ENCODE data around the gene CYGB.
A peak's percentile ranks its signal among the peaks of the same experiment; 100 is the strongest.
"Not testable (repeated sequence)": the region's sequence is repeated elsewhere in the genome, so short reads cannot be mapped to it uniquely, and the experiment has no call there.

CYGB gene

DNA sequence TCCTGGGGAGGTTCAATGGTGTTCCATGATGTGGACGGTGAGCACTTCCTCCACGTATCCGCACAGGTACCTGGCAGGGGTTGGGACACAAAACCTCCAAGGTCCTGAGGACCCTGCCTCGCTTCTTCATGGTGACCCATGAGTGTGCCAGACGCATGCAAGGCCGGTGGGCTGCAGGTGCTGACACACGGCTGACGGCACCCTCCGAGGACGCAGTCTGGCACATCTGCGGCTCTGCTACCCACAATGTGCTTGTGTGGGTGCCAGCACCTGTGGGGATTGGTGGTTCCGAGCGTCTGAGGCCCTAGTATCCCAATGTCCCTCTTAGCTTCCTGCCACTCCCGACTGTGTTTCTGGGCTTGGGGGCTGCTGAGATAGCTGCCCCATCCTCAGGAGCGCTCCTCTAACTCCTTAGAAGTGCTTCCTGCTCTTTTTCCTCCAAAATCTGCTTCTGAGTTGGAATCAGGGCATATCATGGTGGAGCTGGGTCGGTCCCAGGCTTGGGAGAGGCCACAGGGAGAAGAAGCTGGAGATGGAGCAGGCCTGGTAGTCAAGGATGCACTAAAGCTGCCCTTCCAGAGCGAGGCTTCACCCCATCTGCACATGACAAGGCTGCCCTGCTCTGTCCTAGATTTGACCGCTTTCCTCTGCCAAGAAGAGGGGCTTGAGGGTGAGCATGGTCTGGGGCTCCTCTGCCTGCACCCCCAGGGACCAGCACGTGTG is 1.6 kb downstream of the CYGB start:
- no peak for DNase-seq

DNA sequence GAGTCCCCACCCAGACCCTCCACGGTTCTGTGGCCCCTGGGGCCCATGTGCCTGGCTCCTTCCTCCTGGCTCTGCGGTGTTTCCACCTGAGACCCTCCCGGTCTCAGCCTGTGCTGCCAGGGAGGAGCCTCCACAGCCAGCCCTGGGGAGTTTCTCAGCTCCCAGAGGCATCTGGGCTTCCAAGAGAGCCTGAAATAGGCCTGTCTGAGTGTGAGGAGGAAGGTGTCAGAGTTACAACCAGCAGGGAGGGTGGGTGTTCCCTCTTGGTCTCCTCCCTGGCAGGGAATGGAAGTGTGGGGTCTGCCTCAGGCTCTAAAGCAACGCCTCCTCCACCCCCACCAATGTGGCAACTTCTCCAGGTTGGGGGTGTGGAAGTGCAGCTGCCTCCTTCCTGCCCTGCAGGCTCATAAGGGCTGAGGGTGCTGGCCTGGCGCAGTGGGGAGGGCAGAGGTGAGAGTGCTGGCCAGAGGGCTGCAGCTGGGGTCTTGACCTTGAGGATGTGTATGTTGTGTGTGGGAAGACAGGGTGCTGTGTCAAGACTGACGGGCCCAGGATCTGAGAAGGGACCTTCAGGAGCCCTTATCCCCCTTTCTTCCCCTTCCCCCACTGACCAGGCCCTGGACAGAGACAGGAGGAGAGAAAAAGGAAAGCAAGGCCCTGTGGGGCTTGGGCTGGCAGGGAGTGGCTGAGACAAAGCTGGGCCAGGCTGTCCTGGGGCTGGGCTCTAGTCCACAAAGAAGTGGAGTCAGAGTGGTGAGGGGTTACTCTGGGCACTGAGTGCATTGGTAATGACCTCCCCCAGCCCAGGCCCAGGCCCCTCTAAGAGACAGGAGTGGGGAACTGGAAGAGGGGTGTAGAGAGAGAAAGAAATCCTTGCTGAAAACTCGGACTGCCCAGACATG is 2.4 kb downstream of the CYGB start:
- DNase-seq: no peak

DNA sequence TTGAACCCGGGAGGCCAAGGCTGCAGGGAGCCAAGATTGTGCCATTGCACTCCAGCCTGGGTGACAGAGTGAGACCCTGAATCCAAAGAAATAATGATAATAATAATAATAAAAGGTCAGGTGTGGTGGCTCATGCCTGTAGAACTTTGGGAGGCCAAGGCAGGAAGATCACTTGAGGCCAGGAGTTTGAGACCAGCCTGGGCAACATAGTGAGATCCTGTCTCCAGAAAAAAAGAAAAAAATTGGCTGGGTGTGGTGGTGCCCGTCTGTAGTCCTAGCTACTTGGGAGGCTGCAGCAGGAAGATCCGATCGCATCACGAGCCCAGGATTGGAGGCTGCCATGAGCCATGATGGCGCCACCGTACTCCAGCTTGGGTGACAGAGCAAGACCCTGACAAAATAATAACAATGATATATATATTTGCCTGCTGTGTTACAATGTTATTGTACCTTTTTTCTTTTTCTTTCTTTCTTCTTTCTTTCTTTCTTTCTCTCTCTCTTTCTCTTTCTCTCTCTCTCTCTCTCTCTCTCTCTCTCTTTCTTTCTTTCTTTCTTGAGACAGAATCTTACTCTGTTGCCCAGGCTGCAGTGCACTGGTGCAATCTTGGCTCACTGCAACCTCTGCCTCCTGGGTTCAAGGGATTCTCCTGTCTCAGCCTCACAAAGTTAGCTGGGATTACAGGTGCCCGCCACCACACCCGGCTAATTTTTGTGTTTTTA is 3.7 kb downstream of the CYGB start:
- DNase-seq: not testable (repeated sequence)

DNA sequence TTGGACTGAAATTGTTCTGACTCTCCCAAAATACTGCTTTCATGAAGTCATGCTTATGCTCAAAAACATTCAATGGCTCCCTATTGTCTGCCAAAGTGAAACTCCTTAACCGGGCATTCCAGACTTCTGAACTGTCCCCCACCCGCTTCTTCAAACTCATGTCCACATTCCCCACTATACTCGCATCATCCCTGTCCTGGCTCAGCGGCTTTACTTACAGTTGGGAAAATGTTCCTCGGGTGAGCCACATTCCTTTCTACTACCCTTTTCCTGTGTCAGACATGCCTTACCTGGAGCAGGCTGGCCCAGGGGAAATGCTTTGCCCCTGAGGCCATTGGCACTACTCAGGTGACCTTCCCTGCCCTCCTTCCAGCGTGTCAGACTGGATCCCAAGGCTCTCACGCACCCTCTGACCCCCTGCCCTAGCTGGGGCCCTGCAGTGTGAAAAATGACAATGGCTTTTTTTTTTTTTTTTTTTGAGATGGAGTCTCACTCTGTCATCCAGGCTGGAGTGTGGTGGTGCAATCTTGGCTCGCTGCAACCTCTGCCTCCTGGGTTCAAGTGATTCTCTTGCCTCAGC is 5.3 kb downstream of the CYGB start:
- no peak for DNase-seq

DNA sequence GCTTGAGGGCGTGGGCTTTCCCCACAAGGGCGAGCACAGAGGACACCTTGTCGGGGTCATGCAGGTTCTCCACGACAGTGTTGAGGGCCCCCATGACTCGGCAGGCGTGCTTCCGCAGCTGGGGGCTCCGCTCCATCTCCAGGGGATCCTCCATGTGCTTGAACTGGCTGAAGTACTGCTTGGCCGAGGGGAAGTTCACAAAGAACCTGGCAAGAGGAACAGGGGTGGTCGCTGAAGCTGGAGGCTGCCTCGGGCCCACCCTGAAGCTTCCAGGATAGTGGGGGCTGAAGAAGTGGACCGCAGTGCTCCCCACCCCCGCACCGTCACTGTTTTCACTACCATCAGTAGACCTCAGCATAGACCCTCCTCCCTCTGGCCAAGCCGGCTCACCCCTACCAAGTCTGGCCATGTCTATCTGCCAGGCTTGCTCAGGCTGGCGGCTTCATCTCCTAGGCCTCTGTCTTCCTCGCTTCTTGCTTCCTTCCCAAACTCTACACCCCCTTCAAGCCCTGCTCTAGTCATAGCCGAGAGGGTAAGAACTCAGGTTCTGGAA is 5.9 kb downstream of the CYGB start:
- no peak for DNase-seq

DNA sequence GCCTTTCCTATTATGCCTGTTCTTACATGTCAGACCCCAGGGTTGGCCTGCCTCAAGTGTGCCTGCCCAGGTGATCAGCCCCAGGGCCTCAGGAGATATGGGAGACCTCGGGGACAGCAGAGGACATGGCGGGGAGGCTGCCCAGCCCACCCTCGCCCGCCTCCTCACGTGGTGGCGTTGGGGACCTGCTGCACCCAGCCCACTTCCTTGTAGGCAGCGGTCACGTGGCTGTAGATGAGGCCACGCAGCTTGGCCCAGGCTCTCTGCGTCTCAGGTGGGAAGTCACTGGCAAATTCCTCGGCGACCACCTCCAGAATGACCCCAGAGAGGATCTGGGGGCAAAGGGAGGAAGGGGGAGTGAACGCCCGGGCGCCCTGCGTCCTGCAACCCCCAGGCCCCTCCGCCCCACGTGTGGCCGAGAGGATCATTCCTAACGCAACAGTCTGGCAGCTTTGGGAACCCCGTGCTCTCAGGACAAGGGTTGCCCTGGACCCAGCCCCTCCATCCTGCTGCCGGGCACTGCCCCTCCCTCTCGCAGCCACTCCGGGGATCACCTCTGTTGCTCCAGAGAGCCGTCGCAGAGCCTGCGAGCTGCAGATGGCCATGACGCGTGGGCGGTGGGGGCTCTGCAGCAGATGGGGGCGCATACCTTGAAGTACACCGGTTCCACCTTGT is 6.6 kb downstream of the CYGB start:
- DNase-seq: no peak

DNA sequence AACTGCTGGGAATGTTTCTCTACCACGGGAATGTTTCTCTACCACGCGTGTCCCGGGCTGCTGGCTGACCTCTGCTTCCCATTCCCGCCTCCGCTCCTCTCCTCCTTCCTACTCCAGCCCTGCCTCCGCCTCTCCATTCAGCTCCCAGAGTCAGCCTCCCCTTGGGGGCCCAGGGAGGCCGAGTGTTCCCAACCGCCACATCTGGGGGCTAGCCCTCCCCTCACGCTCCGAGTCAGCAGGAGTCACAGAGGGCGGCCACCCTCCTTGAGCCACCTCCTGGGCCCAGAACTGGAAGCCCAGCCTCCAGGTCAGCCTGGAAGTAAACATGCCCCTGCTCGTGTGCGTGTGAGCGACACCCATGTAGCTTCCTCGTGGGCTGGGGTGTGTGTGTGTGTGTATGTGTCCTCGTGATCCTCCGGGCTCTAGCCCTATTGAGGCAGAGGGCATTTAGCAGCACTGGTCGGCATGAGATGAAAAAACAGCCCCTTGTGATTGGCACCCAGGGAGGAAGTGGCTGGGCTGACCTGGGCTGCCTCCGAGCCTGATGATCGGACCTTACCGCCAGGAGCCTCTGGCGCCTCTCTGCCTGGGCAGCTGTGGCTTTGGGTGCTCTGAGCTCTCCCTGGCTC is 7.3 kb downstream of the CYGB start:
- DNase-seq: no peak

DNA sequence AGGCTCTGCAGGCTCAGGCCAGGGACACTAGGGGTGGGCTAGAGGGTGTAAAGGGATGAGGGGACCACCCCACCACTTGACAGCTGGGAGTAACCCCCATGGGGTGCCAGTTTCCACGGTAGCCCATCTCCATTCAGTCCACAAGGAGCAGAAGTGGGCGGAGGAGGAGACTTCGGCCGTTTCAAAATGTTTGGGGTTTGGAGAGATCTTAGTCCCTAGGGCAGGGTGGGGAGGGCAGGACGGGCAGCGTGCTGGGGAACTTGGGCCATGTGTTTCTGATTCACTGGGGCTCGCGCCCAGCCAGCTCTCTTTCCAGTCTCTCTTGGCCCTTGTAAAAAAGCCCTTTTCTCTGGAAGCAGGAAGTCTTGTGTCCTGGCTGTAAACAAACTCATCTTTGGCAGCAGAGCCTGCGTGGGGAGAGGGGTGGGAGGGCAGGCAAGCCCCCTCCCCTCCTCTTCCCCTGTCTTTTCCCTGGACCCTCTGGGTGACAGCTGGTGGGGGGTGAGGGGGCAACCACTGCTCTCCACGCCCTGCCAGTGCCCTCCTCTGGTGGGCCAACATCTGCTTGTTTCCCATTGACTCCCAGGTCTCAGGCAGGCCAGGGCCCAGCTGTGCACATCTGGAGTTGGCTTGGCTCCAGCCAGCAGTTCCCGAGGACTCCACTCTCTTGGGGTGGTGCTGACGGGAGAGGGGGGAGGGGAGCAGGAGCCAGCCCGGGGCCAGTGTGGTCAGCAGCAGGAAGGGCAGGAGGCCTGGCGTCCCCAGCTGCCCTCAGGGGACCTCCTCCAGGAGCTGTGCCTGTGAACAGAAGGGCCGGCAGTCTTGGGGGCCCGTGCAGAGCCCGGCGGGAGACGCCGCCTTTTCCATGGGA is 8.1 kb downstream of the CYGB start:
- no peak for DNase-seq

DNA sequence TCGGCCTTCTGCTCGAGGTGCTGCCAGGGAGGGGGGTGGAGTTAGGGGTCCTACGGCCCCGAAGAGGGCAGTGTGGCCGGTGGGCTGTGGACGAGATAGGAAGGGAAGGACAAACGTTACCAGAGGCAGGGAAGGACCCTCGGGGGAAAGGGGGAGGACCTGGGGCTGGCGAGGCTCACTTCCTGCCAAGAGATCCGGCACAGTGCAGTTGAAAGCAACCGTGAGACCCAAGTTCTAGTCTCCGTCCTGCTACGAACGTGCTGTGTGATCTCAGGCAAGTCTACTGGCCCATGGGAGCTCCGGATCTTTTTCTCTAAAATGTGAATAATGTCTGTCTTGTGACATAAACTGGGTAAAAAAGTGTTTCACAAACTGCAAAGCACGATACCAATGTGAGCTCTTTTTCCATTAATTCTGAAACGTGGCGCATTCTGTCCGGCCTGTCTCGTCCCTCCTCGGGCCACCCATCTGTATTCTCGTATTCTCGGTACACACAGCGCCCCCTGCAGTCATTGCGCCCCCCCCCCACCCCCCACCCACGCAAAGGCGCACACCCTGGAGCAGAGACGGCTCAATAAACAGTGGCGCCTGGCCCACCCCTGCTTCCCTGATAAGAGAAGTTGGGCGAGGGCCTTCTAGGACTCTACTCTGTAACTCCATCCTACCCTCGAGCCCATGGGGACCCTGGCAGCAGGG is 8.8 kb downstream of the CYGB start:
- DNase-seq: no peak

DNA sequence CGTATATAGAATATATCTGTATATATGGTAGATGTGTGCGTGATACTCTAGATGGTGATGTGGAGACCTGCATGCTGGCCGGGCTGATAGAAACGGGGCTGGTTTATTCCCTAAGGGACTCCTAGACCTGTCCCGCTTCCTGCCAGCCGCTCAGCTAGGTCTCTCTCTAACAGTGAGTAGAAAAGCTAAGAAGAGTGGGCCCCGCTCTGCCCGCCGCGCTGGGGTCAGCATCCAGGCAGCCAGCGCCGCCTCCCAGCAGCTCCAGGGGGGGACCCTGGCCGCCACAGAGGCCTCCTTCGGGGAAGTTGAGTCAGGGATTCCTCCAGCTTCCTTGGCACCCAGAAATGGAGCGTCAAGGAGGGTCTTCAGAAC is 9.4 kb downstream of the CYGB start:
- no peak for DNase-seq

DNA sequence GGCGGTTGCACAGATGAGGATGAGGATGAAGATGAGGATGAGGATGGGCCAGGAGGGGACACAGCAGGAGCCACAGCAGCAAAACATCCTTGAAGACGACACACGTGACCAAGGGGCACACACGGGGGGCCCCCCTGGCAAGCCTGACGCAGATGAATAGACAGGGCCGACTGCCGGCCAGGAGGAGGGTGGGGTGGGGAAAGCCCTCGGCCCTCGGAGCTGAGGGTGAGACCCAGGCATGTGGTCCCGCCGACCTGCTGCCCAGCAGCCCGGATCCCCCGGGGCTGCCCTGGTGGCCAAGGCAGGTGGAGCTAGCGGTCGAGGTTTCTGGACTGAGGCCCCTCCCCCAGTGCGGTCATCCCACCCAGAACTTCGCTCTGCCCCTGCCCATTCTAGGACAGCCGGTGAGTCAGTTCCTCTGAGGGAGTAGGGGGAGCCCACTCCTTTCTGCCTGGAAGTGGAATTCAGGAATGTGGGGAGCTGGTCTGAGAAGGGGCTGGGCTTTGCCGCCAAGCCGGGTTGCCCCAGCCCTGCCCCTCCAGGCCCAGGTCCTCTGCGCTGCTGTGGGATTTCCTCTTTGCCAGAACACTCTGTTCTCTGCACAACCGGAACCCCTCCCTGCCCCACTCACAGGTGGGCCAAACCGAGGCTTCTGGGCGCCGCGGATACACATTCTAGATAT is 9.9 kb downstream of the CYGB start:
- DNase-seq: peak; percentile 30

DNA sequence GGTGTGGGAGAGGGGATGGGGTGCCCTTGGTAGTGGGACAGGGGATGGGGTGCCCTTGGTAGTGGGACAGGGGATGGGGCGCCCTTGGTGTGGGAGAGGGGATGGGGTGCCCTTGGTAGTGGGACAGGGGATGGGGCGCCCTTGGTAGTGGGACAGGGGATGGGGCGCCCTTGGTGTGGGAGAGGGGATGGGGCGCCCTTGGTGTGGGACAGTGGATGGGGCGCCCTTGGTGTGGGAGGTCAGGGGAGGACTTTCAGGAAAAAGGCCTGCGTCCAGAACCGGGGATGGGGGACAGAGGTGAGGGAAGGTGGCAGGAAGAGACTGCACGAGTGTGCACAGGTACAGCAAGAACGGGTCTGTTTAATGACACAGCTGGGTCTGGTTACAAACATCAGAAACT is 10.5 kb downstream of the CYGB start:
- DNase-seq: not testable (repeated sequence)

DNA sequence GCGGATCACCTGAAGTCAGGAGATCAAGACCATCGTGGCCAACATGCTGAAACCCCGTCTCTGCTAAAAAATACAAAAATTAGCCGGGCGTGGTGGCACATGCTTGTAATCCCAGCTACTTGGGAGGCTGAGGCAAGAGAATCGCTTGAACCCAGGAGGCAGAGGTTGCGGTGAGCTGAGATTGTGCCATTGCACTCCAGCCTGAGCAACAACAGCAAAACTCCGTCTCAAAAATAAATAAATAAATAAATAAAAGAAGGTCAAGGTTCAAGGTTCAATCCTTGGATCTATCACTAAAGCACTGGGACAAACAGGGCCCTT is 12.0 kb downstream of the CYGB start:
- DNase-seq: not testable (repeated sequence)

DNA sequence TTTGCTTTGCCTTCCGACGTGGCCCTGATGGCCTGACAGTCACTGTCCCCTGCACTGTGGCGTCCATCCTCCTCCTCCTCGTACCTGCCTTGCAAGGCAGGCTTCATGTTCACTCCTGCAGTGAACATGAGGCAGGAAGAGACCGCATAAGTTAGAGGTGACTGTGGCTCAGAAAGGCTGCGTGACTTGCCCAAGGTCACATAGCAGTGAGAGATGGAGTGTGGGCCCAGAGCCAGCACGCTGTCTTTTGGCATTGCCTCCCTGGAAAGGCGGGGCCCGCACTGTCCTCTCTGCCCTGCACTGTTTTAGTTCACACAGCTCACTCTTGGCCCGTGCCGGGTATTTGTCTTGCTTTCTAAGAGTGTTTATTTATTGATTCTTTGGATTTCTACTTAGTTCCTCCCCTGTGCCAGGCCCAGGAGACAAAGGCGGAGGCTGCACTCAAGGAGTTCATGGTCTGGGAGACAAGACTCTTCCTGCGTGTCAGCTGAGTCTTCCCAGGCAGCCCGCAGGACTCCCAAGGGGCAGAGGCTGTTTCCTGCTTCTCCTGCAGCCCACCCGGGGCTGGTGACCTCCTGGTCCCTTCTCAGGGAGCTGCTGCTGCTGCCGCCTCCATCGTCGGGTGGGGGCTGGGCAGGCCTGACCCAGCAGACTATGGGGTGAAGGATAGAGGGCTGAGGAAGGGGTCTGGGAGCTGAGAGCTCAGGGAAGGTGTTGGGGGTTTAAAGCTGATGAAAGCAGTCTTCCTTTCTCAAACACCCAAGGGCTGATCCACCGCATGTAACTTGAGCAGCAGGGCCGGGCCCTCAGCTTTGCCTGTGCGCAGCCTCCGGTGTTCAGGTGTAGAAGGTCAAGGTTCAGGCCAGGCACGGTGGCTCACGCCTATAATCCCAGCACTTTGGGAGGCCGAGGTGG is 12.7 kb downstream of the CYGB start:
- DNase-seq: no peak

DNA sequence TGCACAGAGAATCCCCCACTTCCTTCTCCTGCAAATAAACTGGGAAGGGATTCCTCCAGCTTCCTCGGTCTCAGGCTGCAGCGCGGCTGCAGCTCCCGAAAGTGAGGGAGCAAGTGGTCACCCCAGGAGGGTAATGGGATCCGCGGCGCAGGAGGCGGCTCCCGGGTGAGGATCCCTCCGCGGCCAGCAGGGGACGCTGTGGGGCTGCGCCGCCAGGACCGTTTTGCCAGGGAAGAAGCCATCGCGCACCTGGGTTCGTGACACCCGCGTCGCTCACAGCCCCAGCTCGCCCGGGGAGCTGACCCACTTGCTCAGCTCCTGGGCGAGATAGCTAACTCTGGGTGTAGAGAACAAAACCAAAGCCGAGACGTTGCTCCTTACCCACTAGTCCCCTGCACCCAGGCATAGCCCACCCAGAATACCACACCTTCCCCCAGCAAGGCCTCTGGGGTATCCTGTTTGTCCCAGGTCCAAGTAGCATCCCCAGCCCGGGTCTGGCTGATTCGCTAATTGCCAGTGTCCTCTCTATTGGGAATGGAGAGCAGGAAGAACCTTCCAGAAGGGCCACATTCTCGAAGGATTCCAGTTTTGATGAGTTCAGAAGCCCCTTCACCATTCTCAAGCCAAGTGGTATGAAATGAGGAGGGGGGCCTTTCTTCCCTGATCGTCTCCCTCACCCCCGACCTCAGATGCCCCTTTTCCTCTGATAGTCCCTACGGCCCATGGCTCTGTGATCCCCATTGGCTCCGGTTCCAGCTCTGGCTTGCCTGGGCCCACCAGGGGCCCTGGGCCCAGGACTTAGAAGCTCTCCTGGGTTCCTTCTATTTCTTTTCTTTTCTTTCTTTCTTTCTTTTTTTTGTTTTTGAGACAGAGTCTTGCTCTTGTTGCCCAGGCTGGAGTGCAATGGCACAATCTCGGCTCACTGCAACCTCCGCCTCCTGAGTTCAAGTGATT is 14.1 kb downstream of the CYGB start:
- peak; percentile 81 for DNase-seq

DNA sequence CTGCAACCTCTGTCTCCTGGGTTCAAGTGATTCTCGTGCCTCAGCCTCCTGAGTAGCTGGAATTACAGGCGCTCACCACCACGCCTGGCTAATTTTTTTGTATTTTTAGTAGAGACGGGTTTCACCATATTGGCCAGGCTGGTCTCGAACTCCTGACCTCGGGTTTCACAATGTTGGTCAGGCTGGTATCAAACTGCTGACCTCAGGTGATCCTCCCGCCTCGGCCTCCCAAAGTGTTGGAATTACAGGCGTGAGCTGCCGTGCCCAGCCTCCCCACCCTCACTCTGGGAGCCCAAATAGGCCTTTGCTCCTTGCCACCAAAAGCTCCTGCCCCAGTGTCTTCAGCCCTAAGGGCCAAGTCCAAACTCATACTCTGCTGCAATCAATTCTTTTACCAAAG is 15.8 kb downstream of the CYGB start:
- not testable (repeated sequence) for DNase-seq

DNA sequence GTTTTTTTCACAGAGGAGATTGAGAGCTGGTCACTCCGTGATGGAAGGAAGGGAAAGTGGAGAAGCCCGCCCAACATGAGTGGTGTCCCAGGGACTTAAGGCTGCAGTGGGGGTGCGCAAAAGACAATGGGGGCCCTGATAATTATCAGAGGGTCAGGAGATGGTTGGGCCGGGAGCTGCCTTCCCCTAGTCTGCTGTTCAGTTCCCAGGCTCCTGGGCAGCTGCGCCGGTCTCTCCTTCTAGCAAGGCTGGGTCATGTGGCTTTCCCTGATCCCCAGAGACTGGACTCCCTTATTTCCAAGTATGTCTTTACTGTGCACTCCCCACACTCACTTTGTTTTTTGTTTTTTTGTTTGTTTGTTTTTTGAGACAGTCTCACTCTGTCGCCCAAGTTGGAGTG is 16.2 kb downstream of the CYGB start:
- DNase-seq: no peak
